ENCODE measurements around the gene DCAF4. TPM values are rescaled to one million over a fixed set of nuclear protein-coding genes. Genes with fewer than 3 reads are reported as not detected.

Gene DCAF4, protein sequence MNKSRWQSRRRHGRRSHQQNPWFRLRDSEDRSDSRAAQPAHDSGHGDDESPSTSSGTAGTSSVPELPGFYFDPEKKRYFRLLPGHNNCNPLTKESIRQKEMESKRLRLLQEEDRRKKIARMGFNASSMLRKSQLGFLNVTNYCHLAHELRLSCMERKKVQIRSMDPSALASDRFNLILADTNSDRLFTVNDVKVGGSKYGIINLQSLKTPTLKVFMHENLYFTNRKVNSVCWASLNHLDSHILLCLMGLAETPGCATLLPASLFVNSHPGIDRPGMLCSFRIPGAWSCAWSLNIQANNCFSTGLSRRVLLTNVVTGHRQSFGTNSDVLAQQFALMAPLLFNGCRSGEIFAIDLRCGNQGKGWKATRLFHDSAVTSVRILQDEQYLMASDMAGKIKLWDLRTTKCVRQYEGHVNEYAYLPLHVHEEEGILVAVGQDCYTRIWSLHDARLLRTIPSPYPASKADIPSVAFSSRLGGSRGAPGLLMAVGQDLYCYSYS
- total RNA-seq = 10 to 100 TPM in 1 of 2 donors, 1 to 10 TPM in 1; 8.9 to 29.6 TPM

DNA sequence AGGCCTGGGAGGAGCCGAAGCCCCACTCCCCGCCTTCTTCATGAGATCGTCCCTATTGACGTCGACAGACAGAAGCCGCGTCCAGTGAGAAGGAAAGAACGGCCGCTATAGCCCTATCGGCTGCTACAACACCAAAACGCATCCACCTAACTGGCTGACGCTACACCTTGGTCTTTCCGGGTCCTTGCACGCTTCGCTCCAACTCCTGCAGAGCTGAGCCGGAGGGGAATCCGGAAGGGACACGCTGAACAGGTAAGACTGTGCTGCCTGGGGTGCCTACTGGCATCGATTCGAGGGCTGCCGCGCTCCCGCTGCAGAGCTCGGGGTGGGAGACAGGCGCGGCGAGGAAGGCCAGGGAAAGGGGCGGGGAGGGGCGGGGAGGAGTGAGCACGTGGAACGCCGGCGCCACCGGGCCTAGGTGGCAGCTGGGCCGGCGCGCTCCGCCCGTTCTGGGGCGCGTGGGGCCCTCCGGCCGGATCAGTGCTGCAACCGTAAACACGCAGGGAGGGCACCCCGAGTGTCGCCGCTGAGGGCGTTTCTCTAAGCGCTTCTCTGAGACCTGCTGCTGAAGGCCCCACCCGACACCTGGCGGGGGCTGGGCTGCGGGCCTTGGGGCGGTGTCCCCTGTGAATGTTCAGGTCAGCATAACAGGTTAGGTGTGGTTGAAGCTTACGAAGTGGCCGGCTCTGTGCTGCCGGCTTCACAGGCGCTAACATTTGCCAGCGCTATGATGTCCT, at the start of gene DCAF4:
TSS of gene DCAF4 (plus strand) at position 173 of the 737 bp plus-strand sequence. CDS start 11,515 bp downstream, outside the sequence.
- intact Hi-C loops (cut with DNase I) = no loop called here
- H3K27ac ChIP-seq = peak within 1 kb of the TSS; percentile 33 to 53
- TF ChIP-seq POLR2A (IDR thresholded peaks at IDR 0.05) (no peak), CTCF (IDR thresholded peaks at IDR 0.05) (peak in 1 of 4 experiments; percentile 7), POLR2AphosphoS5 (IDR thresholded peaks at IDR 0.05) (peak; percentile 89)

GRCh38 chr14:72876710-72877063, 49.6 kb upstream of the DCAF4 start:
- intact Hi-C loops (cut with DNase I) = no loop called here
- Histone ChIP-seq H3K27me3 (replicated peaks; ENCODE audit: insufficient read depth) (no peaks in the 10 kb centered on the region), H3K9me3 (no peaks in the 10 kb centered on the region), H3K27ac (no peak overlapping the region), H3K4me3 (no peak overlapping the region), H3K36me3 (no peaks in the 10 kb centered on the region), H3K4me1 (replicated peaks) (no peaks in the 10 kb centered on the region)
- 35% methylated on average over 4 of the region's 4 CpGs for WGBS
- no peak for DNase-seq (ENCODE audit: low spot score)
- no peak for TF ChIP-seq CTCF (IDR thresholded peaks at IDR 0.05)
- no peak for TF ChIP-seq POLR2AphosphoS5 (IDR thresholded peaks at IDR 0.05)
- TF ChIP-seq POLR2A (IDR thresholded peaks at IDR 0.05) = no peak

More for the DNA sequence above, at the start of gene DCAF4:
- Histone ChIP-seq H3K9me3 (no peaks in the 10 kb centered on the region), H3K4me1 (replicated peaks) (no peaks in the 10 kb centered on the region), H3K4me3 (peak within 1 kb of the TSS; percentile 53 to 55), H3K27me3 (replicated peaks; ENCODE audit: insufficient read depth) (no peaks in the 10 kb centered on the region), H3K36me3 (no peaks in the 10 kb centered on the region)
- 1% methylated on average over 49 of the region's 59 CpGs for WGBS
- peak; percentile 97 for DNase-seq (ENCODE audit: low spot score)

- no peaks in the 10 kb centered on the region for H3K36me3 ChIP-seq
- H3K4me3 ChIP-seq = no peak overlapping the region
- H3K4me1 ChIP-seq (replicated peaks) = no peaks in the 10 kb centered on the region
- no peak for DNase-seq (ENCODE audit: low spot score)
- intact Hi-C loops (cut with DNase I) = no loop called here
- no peak for TF ChIP-seq POLR2A (IDR thresholded peaks at IDR 0.05)
- no peak for TF ChIP-seq CTCF (IDR thresholded peaks at IDR 0.05)
- no peak for TF ChIP-seq POLR2AphosphoS5 (IDR thresholded peaks at IDR 0.05)
- H3K27ac ChIP-seq = no peak overlapping the region
- WGBS = 89% methylated on average over 5 of the region's 5 CpGs
- no peaks in the 10 kb centered on the region for H3K27me3 ChIP-seq (replicated peaks; ENCODE audit: insufficient read depth)
- H3K9me3 ChIP-seq = no peaks in the 10 kb centered on the region
Measured at GRCh38 chr14:72878746-72879145, 47.5 kb upstream of the DCAF4 start.

- H3K4me3 ChIP-seq = no peak overlapping the region
- 63% methylated on average over 6 of the region's 6 CpGs for WGBS
- H3K36me3 ChIP-seq = no peaks in the 10 kb centered on the region
- TF ChIP-seq POLR2AphosphoS5 (IDR thresholded peaks at IDR 0.05) = no peak
- TF ChIP-seq CTCF (IDR thresholded peaks at IDR 0.05) = no peak
- no peak for TF ChIP-seq POLR2A (IDR thresholded peaks at IDR 0.05)
- no peak for DNase-seq (ENCODE audit: low spot score)
- no peaks in the 10 kb centered on the region for H3K9me3 ChIP-seq
- intact Hi-C loops (cut with DNase I) = no loop called here
- H3K27me3 ChIP-seq (replicated peaks; ENCODE audit: insufficient read depth) = no peaks in the 10 kb centered on the region
- no peaks in the 10 kb centered on the region for H3K4me1 ChIP-seq (replicated peaks)
- no peak overlapping the region for H3K27ac ChIP-seq
Measured at GRCh38 chr14:72879431-72879830, 46.8 kb upstream of the DCAF4 start.
